Measurements from ENCODE around the gene BCR.
"Not testable (repeated sequence)": the region's sequence is repeated elsewhere in the genome, so short reads cannot be mapped to it uniquely, and the experiment has no call there.

BCR gene

GRCh38 chr22:23180301-23180892 is at the start of gene BCR:
Gene BCR, plus strand, starts transcription at chr22:23180509. Its CDS starts 452 bp downstream, at chr22:23180961.
- DNase-seq, result peak; percentile 59

- DNase-seq, result no peak
Measured at GRCh38 chr22:23130697-23131096, 49.6 kb upstream of the BCR start.

DNA sequence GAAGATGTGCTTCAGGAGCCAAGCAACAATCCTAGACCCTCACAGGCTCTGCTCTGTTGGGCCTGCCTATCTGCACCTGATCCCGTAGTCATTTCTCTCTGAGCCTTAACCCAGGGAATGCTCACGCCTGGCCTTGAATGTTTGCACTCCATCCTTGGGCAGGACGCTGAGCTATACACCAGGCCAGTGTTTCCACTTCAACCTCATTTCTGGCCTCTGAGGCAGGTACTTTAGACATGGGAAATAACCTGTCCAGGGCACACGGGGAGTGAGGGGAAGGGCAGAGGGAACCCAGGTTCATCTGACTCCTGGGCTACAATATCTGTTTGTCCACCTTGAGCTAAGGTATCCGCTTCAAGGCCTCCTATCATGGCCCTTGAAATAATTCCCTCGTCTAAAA is 48.4 kb upstream of the BCR start:
- DNase-seq, result no peak

- DNase-seq, result no peak
Measured at GRCh38 chr22:23132376-23133091, 47.8 kb upstream of the BCR start.

GRCh38 chr22:23133922-23134321 is 46.4 kb upstream of the BCR start:
- no peak for DNase-seq

GRCh38 chr22:23136991-23137390 is 43.3 kb upstream of the BCR start:
- not testable (repeated sequence) for DNase-seq

GRCh38 chr22:23137468-23137867 is 42.8 kb upstream of the BCR start:
- DNase-seq, result no peak

GRCh38 chr22:23137905-23138561 is 42.3 kb upstream of the BCR start:
- DNase-seq, result no peak

DNA sequence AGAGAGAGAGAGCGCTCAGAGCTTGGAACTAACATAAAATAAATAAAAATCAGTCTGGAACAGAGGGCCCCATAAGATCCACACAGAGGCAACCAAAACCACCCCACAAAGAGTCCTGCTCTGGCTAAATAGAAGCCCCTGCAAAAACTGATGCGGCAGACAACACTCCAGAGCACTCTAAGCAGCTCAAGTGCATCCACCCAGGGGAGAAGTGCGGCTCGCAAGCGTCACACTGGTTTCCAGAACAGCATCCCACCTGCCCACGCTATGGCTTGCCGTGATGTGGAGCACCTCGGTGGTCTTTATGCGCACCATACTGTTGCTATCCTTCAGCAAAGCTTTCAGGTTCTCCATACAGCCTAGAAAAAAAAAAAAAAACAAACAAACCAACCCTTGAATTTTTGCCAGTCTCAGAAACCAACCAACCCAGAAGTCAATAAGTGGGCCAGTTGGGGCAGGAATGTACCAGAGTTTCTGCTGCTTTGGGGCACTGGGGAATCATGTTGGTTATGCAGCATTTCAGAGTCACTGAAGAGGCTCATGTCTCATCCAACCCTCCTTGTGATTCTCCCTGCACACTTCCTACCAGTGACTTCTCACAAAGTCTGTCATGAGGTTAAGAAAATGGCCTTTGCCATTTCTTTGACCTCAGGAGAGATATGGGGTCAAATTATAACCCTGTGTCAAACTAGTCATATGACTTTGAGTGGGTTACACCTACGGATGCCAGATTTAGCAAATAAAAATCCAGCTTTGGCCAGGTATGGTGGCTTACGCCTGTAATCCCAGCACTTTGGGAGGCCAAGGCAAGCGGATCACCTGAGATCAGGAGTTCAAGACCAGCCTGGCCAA is 41.5 kb upstream of the BCR start:
- no peak for DNase-seq

DNA sequence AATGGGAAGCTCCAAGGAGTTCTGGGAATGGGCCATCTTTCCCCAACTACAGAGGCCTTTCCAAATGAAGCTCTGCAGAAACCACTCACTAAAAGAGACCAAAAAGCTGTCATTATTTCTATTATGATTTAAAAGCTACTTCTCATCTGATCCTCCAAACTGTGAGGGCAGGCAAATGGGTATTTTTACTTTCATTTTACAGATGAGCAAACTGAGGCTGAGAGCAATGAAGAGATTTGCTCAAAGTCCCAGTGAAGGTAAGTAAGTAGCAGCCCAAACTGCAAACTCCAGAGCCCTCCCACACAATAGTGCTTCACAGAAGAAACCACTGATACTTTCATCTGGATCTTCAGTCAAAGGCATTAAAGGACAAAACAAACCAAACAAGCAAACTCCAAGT is 39.9 kb upstream of the BCR start:
- no peak for DNase-seq

DNA sequence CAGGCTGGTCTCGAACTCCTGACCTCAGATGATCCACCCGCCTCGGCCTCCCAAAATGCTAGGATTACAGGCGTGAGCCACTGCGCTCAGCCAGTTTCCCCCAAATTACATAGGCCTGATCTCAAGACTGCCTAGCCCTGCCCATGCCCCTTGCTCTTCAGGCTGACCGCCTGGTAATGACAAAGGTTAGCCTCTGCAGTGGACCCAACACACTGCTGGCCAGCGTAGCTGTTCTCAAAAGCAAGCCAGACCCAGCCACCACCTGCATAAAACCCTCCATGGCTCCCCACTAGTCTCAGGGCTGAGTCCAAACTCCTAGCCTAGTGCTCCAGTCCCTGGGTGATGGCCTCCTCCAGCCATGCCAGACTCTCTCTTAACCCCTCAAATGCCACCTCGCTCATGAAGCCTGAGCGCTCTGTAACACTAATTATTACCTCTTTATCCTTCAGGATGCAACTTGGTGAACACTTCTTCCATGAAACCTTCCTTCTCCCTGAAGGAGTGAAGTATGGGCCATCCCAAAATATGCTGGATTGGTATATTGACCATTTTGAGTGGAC is 37.7 kb upstream of the BCR start:
- no peak for DNase-seq

- no peak for DNase-seq
Measured at GRCh38 chr22:23143119-23143518, 37.2 kb upstream of the BCR start.

DNA sequence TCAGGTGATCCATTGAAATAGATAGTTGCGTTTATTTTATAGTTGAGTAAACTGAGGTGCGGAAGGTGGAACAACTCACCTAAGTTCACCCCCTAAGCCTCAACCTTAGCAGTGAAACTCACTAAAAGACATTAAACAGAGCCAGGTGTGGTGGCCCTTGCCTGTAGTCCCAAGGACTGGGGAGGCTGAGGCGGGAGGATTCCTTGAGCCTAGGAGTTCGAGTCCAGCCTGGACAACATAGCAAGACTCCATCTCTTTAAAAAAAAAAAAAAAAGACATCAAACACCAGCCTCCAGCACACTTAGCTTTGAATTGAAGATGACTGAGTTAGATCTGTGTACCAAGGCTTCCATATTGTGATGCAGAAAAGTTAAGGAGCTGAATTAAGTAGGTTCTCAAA is 35.9 kb upstream of the BCR start:
- no peak for DNase-seq

DNA sequence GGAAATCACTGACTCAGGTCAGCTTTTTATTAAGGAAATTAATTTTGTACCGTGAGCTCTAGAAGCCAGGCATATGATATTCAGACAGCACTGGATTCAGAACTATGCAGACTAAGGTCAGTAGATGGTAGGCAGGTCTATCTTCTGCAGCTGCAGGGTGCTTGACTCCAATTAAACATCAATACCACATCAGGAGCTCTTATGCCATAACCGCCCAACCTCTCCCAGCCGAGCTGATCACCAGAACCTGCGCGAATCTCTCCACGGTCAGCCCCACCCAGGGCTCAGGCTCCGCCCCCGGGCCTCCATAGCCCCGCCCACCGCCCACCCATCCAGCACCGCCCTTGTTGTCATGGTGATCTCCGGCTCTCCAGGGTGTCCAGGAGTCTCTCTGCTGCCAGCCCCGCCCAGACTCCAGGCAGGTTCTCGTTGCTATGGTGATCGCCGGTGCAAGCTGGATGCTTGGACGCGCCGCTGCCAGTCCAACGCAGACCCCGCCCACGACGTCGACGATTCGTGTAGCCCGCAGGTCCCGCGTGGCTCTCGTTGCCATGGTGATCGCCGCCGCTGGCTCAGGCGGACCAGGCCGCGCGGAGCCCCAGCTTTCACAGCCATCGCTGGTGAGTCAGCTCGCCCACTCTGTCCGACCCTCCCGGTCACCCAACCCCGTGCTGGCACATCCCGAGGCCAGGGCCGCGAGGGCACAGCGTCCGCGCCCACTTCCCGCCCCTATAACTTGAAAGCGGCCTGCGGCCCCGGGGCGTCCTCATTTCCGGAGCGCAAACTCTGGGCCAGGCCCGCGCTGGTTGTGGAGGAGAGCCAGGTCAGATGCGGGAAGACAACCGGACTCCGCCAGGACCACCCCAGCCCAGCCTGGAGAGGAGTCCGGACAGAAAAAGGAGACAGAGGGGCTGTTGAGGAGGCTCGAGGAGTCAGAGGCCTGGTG is 35.1 kb upstream of the BCR start, which contains the start of gene RAB36:
RAB36 (plus strand) TSS at position 546 of the 946 bp plus-strand sequence. CDS start 1,140 bp downstream, outside the sequence.
- peak; percentile 89 for DNase-seq

DNA sequence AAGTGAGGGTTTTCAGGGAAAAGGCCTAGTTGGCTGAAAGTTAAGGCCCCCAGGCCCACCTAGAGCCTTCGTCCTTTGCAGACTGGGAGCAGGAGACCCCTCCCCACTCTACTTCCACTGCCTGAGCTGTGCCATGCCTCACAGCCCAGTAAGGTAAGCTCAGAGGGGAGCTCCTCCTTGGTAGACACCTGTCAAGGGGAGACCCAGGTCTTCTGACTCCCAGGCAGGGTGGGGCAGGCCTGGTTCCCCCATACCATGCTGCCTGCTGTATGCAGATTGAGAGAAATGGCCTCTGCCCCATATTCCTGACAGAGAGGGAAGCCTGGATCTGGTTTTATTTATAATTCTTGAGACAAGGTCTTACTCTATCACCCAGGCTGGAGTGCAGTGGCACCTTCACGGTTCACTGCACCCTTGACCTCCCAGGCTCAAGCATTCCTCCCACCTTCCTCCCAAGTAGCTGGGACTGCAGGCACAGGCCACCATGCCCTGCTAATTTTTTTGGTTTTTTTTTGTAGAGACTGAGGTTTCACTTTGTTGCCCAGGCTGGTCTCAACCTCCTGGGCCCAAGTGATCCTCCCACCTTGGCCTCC is 34.3 kb upstream of the BCR start:
- DNase-seq, result no peak

GRCh38 chr22:23146478-23147205 is 33.7 kb upstream of the BCR start:
- DNase-seq, result no peak

DNA sequence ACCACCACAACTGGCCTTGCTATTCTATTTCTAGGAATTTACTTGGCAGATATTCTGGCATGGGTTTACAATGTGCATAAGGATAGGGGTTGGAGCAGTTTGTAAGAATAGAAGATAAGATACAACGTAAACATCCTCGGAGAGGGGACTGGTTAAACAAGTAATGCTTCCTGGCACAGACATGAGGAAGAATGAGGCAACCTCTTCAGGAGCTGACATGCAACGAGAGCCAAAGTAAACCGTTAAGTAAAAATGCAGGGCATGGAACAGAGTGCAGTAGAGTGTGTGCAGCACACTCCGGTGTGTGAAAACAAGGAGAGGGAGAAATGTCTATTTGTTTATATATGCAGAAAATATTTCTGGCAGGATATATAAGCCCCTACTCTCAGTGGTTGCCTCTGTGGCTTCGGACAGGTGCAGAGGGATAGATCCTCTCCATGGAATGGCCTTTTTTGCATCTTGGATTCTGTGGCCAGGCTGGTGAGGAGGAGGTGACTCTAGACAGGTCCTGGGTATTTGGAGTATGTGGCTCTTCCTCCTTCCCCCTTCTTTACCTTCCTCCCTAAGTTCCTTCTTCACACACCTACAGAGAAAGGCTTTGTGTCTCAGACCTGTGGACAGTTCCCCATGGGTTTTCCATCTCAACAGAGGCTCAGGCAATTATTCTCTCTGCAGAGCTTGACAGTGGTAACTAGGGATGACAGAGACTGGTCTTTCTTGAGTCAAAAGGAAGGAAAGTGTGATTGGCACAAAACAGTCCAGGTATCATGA is 32.5 kb upstream of the BCR start:
- no peak for DNase-seq

DNA sequence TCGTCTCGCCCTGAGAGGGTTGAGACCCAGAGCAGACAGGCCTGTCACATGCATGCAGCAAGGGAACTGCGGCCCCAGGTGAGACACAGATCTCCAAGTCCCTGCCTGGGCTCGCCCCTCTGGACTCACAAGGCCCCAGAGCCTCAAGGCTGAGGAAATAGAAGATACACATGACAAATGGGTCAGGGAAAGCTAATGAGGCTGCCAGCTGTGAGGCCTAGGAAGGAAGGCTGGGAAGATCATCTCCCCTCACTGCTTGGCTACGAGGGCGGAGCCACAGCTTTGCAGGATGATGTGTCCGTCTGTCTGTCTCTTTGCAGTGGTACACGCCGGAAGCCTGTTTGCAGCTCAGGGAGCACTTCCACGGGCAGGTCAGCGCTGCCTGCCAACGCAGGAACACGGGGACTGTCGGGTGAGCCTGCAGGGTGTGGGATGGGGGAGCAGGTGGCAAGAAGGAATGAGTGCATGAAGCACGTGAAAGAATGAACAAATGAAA is 30.5 kb upstream of the BCR start:
- no peak for DNase-seq

- DNase-seq, result no peak
Measured at GRCh38 chr22:23150762-23151161, 29.5 kb upstream of the BCR start.

DNA sequence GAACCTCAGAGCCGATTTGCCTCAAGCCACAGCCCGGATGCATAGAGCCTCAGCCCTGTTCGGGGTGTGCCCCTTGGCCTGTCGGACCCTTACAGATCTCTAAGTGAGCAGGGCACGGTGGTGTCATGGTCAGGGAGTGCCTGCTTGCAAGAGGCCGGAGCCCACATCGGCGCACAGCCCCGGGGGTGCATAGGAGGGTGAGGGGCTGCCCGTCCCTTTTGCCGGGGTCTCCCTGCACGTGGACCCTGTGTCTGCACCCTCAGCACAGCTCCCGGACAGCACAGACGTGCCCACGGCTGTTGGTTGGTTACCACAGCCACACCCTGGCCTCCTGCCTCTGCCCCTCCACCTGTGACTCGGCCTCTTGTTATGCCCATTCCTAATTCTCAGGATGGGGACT is 28.5 kb upstream of the BCR start:
- DNase-seq, result no peak

All from activated CD4-positive, CD25-positive, alpha-beta regulatory T cell treated with anti-CD3 and anti-CD28 coated beads, Interleukin-2, amount 50 U/mL, for 72 hours (primary cell).